ENCODE data around the gene MAPK4.
"Not testable (repeated sequence)": the region's sequence is repeated elsewhere in the genome, so short reads cannot be mapped to it uniquely, and the experiment has no call there.

MAPK4 gene

GRCh38 chr18:50559752-50560680 lies at the start of gene MAPK4:
TSS of gene MAPK4 (plus strand) at chr18:50560087. CDS start at chr18:50663959, 103,872 bp downstream.
- DNase-seq (ENCODE audit: low spot score), result no peak

GRCh38 chr18:50517277-50517676 lies 42.6 kb upstream of the MAPK4 start:
- not testable (repeated sequence) for DNase-seq (ENCODE audit: low spot score)

- DNase-seq (ENCODE audit: low spot score), result peak; percentile 37
Observed at GRCh38 chr18:50518787-50519546, 40.9 kb upstream of the MAPK4 start.

- peak; percentile 61 for DNase-seq (ENCODE audit: low spot score)
Observed at GRCh38 chr18:50523165-50523564, 36.7 kb upstream of the MAPK4 start.

- no peak for DNase-seq (ENCODE audit: low spot score)
Observed at GRCh38 chr18:50527636-50528307, 32.1 kb upstream of the MAPK4 start.

GRCh38 chr18:50528806-50529205 lies 31.1 kb upstream of the MAPK4 start:
- DNase-seq (ENCODE audit: low spot score), result no peak

- not testable (repeated sequence) for DNase-seq (ENCODE audit: low spot score)
Observed at GRCh38 chr18:50533822-50534221, 26.1 kb upstream of the MAPK4 start.

GRCh38 chr18:50544476-50544875 lies 15.4 kb upstream of the MAPK4 start:
- not testable (repeated sequence) for DNase-seq (ENCODE audit: low spot score)

- DNase-seq (ENCODE audit: low spot score), result no peak
Observed at GRCh38 chr18:50545936-50546335, 14.0 kb upstream of the MAPK4 start.

GRCh38 chr18:50548160-50548559 lies 11.7 kb upstream of the MAPK4 start:
- no peak for DNase-seq (ENCODE audit: low spot score)

GRCh38 chr18:50551651-50552050 lies 8.2 kb upstream of the MAPK4 start:
- DNase-seq (ENCODE audit: low spot score), result not testable (repeated sequence)

GRCh38 chr18:50558157-50558556 lies 1.7 kb upstream of the MAPK4 start:
- DNase-seq (ENCODE audit: low spot score), result no peak

GRCh38 chr18:50558948-50559751 lies 737 bp upstream of the MAPK4 start:
- DNase-seq (ENCODE audit: low spot score), result no peak

- no peak for DNase-seq (ENCODE audit: low spot score)
Observed at GRCh38 chr18:50560681-50561629, 1.1 kb downstream of the MAPK4 start.

- DNase-seq (ENCODE audit: low spot score), result not testable (repeated sequence)
Observed at GRCh38 chr18:50562258-50562657, 2.4 kb downstream of the MAPK4 start.

GRCh38 chr18:50562686-50563085 lies 2.8 kb downstream of the MAPK4 start:
- DNase-seq (ENCODE audit: low spot score), result no peak

GRCh38 chr18:50563376-50563775 lies 3.5 kb downstream of the MAPK4 start:
- DNase-seq (ENCODE audit: low spot score), result no peak

- DNase-seq (ENCODE audit: low spot score), result no peak
Observed at GRCh38 chr18:50569930-50570329, 10.0 kb downstream of the MAPK4 start.

- DNase-seq (ENCODE audit: low spot score), result no peak
Observed at GRCh38 chr18:50571606-50572005, 11.7 kb downstream of the MAPK4 start.

GRCh38 chr18:50573196-50573595 lies 13.3 kb downstream of the MAPK4 start:
- not testable (repeated sequence) for DNase-seq (ENCODE audit: low spot score)
